Brain pericyte (primary cell): ENCODE data around the gene ABCC3.

Source experiments
- DNase-seq: peaks from one replicate; pipeline ENCODE4 v3.0.0-alpha.2; 2012; ENCODE audit warnings: low read depth, low spot score

Gene ABCC3

GRCh38 chr17:50642722-50643656, 8.3 kb downstream of the ABCC3 start:
- no peak for DNase-seq

DNA sequence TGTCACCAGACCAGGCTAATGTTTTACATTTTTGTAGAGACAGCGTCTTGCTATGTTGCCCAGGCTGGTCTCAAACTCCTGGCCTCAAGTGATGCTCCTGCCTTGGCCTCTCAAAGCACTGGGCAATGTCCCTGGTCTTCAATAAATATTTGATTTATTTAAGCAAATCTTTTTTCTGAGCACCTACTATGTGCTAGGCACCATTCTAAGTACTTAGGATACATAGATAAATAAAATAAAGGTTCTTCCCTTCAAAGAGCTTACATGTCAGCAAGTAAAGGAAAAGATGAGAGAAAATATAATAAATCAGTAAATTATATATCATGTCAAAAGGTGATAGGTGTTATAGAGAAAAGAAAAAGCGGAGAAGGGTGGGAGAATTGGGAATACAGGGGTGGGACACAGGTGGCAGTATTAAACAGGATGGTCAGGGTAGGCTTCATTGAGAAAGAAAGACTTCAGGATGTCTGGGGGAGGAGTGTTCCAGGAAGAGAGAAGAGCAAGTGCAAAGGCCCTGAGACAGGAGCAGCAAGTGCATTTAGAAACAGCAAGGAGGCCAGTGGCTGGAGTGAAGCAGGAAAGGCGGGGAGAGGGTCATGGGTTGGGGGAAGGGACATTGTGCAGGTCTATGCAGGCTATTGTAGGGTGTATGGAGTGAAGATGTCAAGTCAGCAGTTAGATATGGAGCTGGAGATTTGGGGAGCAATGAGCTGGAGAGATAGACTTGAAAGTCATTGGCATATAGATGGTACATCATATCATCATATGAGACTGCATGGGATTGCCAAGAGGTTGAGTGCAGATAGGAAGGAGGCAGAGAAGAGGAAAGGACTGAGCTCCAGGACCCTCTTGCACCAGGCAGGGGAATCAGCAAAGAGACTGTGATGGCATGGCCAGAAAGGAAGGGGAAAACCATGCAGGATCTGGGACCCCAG, 11.3 kb downstream of the ABCC3 start:
- no peak for DNase-seq

DNA sequence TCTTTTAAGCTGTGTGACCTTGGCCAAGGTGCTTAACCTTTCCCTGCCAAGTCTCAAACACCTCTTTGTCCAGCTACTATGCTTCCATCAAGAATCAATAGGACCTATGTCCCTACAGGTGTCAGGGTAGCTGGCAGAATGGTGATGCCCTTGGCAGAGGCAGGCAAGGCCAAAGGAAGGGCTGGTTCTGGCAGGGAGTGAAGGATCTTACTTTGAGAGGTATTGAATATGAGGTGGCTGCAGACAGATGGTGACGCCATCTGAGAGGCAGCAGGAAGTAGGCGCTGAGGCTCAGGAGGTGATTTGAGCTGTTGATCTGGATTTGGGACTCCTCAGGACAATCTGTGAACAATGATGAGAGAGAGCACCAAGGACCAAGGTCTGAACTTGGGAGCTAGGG, 12.5 kb downstream of the ABCC3 start:
- no peak for DNase-seq

- DNase-seq, result no peak
Measured at GRCh38 chr17:50649042-50649908, 14.6 kb downstream of the ABCC3 start.

- no peak for DNase-seq
Measured at GRCh38 chr17:50651661-50652060, 17.0 kb downstream of the ABCC3 start.

GRCh38 chr17:50653738-50654137, 19.1 kb downstream of the ABCC3 start:
- no peak for DNase-seq

GRCh38 chr17:50656509-50656908, 21.8 kb downstream of the ABCC3 start:
- DNase-seq, result no peak

- DNase-seq, result no peak
Measured at GRCh38 chr17:50657054-50657453, 22.4 kb downstream of the ABCC3 start.

DNA sequence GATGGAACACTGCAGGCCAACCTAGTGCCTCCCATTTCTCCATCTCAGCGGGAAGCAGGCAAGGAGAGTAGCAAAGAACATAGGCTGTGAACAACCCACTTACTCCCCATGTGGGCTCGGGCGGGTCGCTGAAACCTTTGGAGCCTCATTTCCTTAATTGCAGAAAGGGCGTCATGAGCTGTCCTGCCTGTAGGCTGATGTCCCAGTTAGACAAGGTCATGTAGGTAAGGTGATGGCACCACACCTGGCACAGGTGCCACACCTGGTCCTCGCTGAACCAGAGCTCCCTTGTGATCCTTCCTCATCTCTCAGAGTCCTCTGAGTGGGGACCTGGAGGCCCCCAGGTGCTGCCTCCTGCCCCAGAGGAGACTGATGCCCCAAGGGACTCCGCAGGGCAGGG, 22.9 kb downstream of the ABCC3 start:
- no peak for DNase-seq

- no peak for DNase-seq
Measured at GRCh38 chr17:50658616-50659015, 23.9 kb downstream of the ABCC3 start.

DNA sequence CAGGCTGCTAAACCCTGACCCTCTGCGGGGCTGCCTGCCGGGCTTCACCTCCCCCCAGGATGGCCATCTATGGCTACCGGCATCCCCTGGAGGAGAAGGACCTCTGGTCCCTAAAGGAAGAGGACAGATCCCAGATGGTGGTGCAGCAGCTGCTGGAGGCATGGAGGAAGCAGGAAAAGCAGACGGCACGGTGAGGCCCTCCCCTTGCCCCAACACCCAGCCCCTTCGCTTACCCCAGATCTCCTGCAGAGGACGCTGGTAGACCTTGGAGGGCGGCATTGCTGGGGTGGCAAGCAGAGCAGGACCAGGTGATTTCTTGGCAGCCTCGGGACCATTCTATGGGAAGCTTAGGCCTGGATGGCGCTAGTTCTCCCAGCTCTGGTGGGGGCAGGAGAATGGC, 24.5 kb downstream of the ABCC3 start:
- no peak for DNase-seq

GRCh38 chr17:50660042-50660886, 25.6 kb downstream of the ABCC3 start:
- DNase-seq, result no peak

- no peak for DNase-seq
Measured at GRCh38 chr17:50660887-50661345, 26.2 kb downstream of the ABCC3 start.

DNA sequence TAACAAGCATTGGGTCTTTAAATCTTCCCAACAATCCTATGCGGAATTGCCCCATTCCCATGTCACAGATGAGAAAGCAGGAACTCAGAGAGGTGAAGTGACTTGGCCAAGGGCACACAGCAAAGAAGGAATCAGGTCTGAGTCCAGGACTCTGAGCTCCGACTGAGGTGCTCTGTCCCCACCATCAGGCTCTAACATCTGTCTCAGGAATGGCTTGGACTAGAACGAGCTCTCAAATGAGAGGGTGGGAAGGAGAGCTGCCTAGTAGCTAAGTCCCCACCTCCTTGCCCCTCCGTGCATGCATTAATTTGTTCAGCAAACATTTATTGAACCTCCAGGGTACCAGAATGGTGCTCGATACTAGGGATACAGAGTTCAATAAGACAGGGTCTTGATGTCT, 26.7 kb downstream of the ABCC3 start:
- DNase-seq, result no peak

- no peak for DNase-seq
Measured at GRCh38 chr17:50661795-50662391, 27.2 kb downstream of the ABCC3 start.

DNA sequence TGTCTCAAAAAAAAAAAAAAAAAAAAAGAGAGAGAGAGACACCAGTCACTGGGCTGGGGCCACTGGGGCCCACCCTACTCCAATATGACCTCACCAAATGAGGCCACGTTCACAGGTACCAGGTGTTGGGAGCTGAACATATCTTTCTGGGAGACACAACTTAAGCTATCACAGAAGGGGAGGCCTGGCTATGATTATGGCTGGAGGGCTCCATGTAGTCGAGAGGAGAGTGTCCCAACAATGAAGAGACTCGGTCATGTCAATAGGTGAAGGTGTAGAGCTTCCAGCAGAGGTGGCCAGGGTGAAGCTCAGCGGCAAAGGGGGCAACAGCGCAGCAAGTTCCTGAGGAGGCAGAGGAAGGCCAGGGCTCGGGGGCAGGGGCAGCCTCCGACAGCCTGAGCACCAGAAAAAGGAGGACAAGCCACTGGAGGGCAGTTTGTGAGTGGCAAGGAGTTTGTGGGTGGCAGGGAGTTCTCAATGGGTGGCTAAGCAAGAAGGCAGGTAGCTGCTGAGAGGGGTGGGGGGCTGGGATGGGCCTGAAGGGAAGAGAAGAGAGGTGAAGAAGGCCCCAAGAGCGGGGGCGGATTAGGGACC, 28.0 kb downstream of the ABCC3 start:
- DNase-seq, result no peak

DNA sequence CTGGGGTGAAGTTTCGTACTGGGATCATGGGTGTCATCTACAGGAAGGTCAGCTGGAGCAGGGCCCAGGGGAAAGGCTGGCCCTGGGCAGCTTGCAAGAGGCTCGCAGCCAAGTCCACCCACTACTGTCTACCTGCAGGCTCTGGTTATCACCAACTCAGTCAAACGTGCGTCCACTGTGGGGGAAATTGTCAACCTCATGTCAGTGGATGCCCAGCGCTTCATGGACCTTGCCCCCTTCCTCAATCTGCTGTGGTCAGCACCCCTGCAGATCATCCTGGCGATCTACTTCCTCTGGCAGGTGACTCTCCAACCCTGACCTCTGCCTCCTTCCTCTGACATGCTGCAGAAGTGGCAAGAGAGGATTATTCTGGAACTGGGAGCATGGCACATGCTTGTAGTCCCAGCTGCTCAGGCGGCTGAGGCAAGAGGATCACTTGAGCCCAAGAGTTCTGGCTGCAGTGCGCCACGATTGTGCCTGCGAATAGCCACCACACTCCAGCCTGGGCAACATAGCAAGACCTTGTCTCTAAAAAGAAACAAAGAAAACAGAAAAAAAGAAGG, 29.2 kb downstream of the ABCC3 start:
- no peak for DNase-seq

- DNase-seq, result no peak
Measured at GRCh38 chr17:50664788-50665458, 30.2 kb downstream of the ABCC3 start.

DNA sequence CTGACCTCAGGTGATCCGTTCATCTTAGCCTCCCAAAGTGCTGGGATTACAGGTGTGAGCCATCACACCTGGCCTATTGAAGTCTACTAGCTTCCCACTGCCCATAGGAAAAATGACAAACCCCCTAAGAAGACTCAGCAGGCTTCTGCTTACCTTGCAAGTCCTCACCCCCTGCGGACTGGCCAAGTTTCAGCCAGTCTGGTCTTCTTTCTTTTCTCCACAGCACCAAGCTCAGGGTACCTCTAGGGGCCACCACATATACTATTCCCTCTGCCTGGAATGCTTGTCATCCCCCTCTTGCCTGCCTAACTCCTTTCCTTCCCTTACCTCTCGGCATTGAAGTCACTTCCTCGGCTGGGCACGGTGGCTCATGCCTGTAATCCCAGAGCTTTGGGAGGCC, 31.2 kb downstream of the ABCC3 start:
- DNase-seq, result no peak
